HG02610 (cell line): ENCODE measurements around the gene VPS13A.
"Not testable (repeated sequence)": the region's sequence is repeated elsewhere in the genome, so short reads cannot be mapped to it uniquely, and the experiment has no call there.

Source experiments
- ATAC-seq: cut with Tn5 transposase; IDR thresholded peaks from one replicate; pipeline ENCODE4 v1.9.1; 2021; ENCODE audit warnings: mild to moderate bottlenecking, moderate library complexity; ENCODE audit not compliant: unreplicated experiment

The VPS13A gene

DNA sequence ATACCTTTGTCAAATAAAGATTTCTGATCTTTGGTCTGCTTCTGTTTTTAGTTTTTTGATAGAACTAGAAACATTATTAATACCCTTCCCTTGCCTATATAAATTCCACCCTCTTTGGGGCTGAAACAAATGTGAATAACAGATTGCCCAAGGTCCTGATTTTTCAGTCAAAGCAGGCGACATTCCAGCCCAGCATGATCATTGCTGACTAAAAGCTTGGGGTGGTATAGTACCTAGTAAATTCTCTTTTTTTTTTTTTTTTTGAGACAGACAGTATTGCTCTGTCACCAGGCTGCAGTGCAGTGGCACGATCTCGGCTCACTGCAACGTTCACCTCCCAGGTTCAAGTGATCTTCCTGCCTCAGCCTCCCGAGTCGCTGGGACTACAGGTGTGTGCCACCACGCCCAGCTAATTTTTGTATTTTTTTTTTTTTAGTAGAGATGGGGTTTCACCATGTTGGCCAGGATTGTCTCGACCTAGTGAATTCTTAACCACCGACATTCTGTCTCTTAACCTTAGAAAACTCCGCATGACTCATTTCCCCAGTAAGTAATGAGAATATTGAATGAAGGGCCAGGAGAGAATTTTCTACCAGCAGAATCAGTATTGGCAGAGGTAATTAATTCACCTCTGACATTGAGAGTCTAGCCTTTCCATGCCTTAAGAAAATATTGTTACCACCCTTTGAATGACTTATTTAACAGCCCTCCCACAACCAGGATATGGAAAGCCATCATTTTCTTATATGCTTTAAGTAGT is 244.4 kb downstream of the VPS13A start:
- ATAC-seq = no peak

GRCh38 chr9:77422969-77423368 is 245.6 kb downstream of the VPS13A start:
- no peak for ATAC-seq

DNA sequence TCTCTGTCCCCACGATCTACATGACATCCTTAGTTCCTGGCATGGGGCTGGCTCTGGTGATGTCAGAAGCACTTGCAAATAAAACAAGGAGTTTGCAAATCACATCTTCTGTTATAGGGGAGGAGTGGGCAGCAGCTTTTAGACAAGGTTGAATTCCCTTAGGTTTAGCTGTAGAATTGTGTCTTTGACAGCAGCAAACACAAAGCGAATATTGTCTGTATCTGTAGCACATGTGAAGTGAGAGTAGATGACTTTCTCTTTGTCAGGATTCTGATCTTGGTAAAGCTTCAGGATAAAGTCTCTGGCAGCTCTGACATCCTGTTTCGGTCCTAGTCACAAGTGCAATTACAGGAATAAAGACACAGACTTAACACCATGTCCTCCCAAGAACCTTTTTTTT is 246.5 kb downstream of the VPS13A start:
- ATAC-seq = no peak

DNA sequence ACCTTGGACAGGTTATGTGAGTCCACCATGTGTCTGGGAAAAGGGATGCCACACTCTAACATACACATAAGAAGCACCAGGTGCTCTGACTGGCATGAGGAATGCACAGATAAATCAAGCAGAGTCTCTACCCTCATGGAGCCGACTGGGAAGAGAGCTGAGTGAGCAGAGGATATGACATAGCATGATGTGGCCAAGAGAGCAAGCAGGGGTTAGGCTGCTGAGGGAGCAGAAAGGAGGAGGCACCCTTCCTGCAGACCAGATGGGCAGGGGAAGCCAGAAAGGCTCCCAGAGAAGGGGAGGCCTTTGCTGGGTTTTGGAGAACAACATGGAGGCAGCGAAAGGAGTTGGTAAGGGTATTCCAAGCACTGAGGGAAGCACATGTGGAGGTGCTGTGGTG is 247.7 kb downstream of the VPS13A start:
- no peak for ATAC-seq

DNA sequence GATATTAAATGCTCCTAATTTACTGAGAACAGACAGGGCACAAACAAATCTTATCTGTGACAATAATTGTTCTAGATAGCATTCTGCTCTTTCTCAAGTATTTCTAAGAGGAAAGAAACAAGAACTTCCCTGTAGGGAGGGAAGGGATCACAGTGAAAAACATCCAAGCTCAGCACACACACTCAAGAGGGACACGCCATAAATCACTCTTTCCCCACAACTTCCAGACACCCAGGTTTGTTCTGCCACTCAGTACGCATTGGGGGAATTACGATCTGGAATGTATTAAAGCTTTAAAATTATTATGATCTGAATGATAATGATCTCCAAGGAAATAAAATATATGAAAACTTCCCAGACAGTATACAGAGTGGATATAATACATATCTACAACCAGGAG is 249.4 kb downstream of the VPS13A start:
- no peak for ATAC-seq

DNA sequence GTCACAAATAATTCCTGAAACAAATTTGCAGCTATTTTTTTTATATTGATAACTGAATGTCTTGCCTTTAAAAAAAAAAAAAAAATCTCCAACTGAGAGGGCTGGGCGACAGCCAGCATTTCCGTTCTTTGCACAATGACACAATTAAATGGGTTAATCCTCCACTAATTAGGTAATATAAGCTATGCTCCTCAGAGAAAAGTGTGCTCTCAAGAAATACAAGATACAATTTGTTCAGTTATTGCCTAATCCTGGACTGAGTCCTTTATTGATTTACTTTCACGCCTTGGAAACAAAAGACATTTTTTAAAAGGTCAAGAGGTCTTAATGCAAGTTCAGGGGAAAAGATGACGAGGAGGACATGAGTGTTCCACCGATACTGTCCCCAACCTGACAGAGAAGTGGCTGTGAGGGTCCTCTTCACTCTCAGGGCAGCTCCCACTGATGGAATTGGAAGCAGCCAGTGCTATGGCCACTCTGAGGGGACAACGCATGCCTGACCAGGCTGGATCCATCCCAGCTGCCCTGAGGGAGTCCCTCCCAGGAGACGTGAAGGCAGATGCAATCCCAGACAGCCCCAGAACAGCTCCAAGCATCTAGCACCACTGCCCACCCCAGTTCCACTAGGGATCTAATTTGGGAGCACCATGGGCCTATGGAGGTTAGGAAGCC is 250.1 kb downstream of the VPS13A start:
- no peak for ATAC-seq

DNA sequence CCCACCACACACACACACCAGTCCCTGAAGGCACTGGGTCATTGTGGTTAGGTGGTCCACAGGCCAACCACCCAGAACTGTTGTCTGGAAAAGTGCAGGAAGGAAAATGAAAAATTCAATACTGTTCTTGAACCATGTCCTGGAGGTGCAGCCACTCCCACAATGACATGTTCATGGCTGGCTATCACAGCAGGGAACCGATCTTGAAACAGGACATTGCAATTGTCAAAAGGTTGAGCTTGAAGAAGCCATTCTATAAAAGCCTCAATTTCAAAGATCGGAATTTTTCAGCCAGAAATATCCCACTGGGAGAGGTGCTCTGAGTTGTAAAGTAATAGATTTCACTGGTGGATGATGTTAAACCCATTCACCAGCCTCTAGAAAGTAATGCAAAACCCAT is 252.6 kb downstream of the VPS13A start:
- ATAC-seq = no peak

DNA sequence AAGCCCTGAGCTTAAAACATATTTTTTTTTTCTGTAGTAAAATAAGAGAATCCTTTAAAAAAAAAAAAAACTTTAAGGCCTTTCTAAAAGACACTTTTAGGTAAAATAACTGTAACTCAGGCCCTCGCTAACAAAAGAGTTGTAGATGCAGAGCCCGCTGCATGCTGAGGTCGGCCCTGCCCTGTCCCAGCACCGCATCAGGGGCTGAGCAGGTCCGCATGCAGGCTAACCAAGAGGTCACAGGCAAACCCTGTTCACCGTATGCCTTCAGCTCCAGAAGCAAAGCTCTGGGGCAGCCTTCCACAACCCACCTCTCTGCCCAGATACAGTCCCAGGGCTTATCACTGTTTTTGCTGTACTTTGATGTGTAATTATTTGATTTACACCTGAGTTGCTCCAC is 254.7 kb downstream of the VPS13A start:
- ATAC-seq = no peak

DNA sequence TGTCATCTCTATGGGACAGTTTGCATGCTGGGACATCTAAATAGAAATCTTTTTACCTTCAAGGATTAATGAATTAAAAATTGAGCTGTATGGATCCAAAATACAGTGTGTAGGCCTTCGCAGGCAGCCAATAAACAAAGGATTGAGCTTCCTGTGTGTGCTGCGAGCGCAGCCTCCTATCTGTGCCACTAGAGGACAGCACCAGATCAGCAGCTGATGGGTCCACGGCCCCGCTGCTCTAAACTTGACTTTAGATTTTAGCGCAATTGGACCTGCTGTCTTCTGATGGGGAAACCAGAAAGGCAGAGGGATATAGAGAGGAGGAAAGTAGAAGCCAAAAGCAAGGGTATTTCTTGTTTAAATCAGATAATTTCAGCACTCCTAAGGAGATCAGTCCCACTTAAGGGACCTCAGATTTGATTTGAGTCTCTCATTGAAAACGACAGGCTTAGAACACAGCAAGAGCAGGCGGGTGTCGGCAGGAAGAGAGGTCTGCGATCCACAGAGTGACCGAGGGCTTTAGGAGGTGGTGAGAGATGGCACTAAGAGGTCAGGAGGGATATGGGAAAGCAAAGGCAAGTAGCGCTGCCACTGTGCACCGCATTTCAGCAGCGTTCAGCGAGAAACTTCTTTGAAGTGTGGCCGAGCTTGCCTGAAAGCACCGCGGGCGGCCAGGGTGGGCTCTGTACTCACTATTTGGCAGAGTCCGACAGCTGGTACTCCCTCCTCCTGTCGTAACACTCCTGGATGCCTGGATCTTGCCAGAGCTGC is 256.5 kb downstream of the VPS13A start:
- ATAC-seq = peak; percentile 88

- no peak for ATAC-seq
Measured at GRCh38 chr9:77435277-77435676, 257.9 kb downstream of the VPS13A start.

- no peak for ATAC-seq
Measured at GRCh38 chr9:77435688-77436087, 258.4 kb downstream of the VPS13A start.

DNA sequence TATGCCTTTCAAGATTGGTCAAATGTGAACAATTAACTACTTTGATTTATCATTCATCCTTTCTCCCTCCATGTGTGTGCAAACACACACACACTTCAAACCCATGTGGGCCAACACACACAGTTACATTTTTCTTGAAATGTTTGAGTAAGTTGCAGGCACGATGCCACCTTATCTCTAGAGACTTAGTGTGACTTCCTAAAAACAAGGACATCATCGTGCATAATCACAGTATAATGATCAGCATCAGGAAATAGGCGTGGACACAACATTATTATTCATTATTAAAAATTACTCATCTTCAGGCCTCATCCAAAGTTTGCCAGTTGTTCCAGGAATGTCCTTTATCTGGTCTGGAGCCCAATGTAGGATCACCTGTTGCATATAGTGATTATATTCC is 261.3 kb downstream of the VPS13A start:
- ATAC-seq = no peak

GRCh38 chr9:77440057-77440456 is 262.7 kb downstream of the VPS13A start:
- no peak for ATAC-seq

DNA sequence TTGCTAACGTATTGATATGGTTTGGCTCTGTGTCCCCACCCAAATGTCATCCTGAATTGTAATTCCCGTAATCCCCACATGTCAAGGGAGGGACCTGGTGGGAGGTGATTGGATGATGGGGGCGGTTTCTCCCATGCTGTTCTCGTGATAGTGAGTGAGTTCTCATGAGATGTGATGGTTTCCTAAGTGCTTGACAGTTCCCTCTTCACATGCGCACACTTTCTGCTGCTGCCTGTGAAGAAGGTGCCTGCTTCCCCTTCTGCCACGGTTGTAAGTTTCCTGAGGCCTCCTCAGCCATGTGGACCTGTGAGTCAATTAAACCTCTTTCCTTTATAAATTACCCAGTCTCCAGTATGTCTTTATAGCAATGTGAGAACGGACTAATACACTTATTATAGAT is 263.8 kb downstream of the VPS13A start:
- not testable (repeated sequence) for ATAC-seq

GRCh38 chr9:77442436-77442835 is 265.1 kb downstream of the VPS13A start:
- ATAC-seq = no peak

DNA sequence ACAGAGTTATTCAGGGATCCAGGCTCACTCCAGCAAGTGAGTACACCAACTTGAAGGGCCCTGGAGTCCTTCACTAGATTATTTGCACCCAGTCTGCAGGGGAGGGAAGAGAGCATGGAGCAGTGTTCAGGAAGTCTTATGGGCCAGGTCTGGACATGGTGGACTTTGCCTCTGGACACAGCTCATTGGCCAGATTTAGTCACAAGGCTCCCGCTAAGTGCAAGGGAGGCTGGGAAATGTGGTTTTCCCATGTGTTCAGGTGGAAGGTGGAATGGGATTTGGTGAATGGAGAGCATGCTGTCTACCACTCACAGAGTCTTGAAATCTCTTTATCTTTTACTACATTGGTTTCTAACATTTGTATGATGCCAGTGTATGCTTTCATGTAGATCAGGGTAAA is 270.3 kb downstream of the VPS13A start:
- ATAC-seq = no peak

DNA sequence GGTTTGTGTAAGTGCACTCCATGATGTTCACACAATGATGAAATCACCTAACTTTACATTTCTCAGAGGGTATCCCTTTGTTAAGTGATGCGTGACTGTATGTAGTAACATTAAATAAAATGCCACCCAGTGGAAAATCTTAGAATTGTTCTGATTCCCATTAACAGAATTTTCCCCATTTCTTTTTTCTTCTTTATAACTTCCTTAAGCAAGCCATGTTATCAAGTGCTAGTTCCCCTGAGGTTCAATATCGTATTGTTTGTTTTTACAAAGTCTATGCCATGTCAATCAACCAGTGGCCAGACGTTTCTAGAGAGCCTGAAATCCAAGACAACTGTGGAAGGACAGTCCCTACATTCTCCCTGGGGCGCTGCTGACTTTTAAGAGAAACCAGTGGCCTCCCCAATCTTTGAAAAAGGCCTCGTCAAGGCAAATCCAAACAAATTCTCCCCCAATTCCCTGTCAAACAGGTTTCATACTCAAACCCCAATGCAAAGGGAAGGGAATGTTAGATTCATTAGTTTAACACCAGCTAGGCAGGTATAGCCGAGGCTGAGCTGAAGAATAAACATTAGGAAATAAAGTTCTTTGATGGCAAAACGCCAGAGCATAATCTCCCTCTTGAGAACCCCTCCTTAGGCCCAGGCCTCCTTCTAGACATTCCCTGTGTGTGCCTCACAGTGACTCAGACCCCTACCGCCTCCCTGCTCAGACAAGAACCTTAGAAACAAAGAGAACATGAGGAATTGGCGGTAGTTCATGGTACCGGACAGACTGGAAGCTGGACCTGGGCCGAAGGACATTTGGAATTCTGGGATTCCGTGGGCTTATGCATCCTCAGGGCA is 272.1 kb downstream of the VPS13A start:
- ATAC-seq = no peak

GRCh38 chr9:77450085-77450475 is 272.7 kb downstream of the VPS13A start:
- no peak for ATAC-seq

GRCh38 chr9:77451507-77451906 is 274.2 kb downstream of the VPS13A start:
- ATAC-seq = no peak

DNA sequence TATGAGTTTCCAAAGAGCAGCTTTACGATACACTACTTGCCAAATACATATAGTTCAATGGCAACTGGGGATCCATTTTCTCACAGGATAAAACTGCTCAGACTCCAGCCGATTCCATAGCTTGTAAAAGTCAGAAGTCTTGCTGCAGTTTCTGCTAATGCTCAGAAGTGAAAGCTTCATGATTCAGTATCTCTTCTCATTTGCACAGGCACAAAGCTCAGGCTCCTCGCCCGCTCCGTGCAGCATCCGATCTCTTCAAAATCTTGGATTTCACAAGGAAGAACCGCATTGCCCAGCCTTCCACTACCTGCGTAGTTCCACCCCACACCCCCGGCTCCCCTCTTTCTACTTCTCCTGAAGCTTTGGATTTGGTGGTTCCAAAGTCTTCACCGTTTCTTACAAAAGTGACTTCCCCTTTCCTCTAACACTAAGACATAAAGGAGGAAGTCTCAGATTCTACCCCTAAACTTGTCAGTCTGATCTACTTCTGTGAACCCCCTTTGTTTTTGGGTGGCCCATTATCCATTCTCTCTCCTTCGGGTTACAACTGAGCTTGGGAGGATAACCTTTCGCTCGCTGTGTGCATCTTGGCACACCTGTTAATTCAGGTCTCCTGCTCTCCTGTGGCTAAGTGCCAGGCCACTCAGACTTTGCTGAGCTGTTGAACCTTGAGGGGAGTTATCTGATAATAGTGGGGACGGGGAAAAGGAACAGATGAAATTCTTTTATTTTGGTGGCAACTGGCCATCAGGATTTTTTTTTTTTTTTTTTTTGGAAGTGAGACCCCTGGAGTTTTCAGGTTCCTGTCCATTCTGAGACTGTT is 276.7 kb downstream of the VPS13A start:
- no peak for ATAC-seq
